Stomach (tissue), 4 donors: ENCODE measurements around the gene GAS2.

Source experiments
- EP300 ChIP-seq: sonication (generic); formaldehyde crosslinking; IDR thresholded peaks from one replicate; pipeline ENCODE4 v1.6.1; 2017; ENCODE audit warnings: antibody characterized with exemption
- POLR2A ChIP-seq, 4 donors: fragments of 450-650 bp; IDR thresholded peaks; one replicate each; pipeline ENCODE4 v1.6.1; 2016; ENCODE audit warnings: antibody characterized with exemption in 4 of 4, control low read depth in 2 of 4, mild to moderate bottlenecking in 1 of 4, moderate library complexity in 1 of 4
- TF ChIP-seq, protein P1 (sequence below), 7 experiments: fragments of 450-650 bp in 4 of 7; fragments of 200-600 bp in 3 of 7; sonication (generic) in 3 of 7; IDR thresholded peaks; one replicate each; pipeline ENCODE4 v1.5.1; 2016 to 2019; ENCODE audit warnings: antibody characterized with exemption in 7 of 7, control low read depth in 2 of 7, mild to moderate bottlenecking in 1 of 7

DNA sequence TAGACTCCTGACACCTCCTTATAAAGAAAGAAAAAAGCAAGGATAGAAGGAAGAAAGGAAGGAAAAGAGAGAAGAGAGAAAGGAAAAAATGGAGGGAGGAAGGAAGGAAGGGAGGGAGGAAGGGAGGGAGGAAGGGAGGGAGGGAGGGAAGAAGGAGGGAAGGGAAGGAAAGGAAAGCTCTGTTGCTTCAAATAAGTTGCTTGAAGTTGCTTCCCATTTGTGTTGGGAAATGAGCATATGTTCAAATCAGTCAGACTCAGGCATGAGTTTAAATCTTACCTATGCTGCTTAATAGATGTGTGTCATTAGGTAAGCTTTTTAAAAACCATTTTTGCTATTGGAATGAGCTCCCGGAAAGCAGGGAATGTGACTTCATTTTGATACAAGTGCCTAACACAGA is 6.6 kb upstream of the GAS2 start:
- TF ChIP-seq, protein P1, sequence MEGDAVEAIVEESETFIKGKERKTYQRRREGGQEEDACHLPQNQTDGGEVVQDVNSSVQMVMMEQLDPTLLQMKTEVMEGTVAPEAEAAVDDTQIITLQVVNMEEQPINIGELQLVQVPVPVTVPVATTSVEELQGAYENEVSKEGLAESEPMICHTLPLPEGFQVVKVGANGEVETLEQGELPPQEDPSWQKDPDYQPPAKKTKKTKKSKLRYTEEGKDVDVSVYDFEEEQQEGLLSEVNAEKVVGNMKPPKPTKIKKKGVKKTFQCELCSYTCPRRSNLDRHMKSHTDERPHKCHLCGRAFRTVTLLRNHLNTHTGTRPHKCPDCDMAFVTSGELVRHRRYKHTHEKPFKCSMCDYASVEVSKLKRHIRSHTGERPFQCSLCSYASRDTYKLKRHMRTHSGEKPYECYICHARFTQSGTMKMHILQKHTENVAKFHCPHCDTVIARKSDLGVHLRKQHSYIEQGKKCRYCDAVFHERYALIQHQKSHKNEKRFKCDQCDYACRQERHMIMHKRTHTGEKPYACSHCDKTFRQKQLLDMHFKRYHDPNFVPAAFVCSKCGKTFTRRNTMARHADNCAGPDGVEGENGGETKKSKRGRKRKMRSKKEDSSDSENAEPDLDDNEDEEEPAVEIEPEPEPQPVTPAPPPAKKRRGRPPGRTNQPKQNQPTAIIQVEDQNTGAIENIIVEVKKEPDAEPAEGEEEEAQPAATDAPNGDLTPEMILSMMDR (IDR thresholded peaks at IDR 0.05), result no peak
- TF ChIP-seq EP300 (no peak), POLR2A (IDR thresholded peaks at IDR 0.05) (no peak)
